ENCODE measurements around the gene PKN2.

PKN2 gene

GRCh38 chr1:88779880-88780279, 95.8 kb downstream of the PKN2 start:
- H3K4me3 ChIP-seq (ENCODE audit: insufficient read depth, low read depth, low read length), result no peak overlapping the region
- H3K27ac ChIP-seq (ENCODE audit: insufficient read depth, low read depth, low read length, poor library complexity, severe bottlenecking), result no peak overlapping the region
- peaks cover 4% of the 10 kb centered on the region for H3K36me3 ChIP-seq (ENCODE audit: control insufficient read depth, insufficient read depth, low read length)
- H3K9me3 ChIP-seq (ENCODE audit: control insufficient read depth, low read length), result no peaks in the 10 kb centered on the region
- no peaks in the 10 kb centered on the region for H3K27me3 ChIP-seq (ENCODE audit: control insufficient read depth, insufficient read depth, low read length, poor library complexity, severe bottlenecking)
- no peaks in the 10 kb centered on the region for H3K4me1 ChIP-seq (ENCODE audit: control insufficient read depth, insufficient read depth, low read length)

GRCh38 chr1:88780485-88780884, 96.4 kb downstream of the PKN2 start:
- Histone ChIP-seq H3K4me3 (ENCODE audit: insufficient read depth, low read depth, low read length) (no peak overlapping the region), H3K36me3 (ENCODE audit: control insufficient read depth, insufficient read depth, low read length) (no peaks in the 10 kb centered on the region), H3K9me3 (ENCODE audit: control insufficient read depth, low read length) (no peaks in the 10 kb centered on the region), H3K27me3 (ENCODE audit: control insufficient read depth, insufficient read depth, low read length, poor library complexity, severe bottlenecking) (no peaks in the 10 kb centered on the region), H3K4me1 (ENCODE audit: control insufficient read depth, insufficient read depth, low read length) (no peaks in the 10 kb centered on the region), H3K27ac (ENCODE audit: insufficient read depth, low read depth, low read length, poor library complexity, severe bottlenecking) (no peak overlapping the region)

GRCh38 chr1:88783145-88783544, 99.1 kb downstream of the PKN2 start:
- no peak overlapping the region for H3K4me3 ChIP-seq (ENCODE audit: insufficient read depth, low read depth, low read length)
- no peak overlapping the region for H3K27ac ChIP-seq (ENCODE audit: insufficient read depth, low read depth, low read length, poor library complexity, severe bottlenecking)
- H3K36me3 ChIP-seq (ENCODE audit: control insufficient read depth, insufficient read depth, low read length), result peaks cover 3% of the 10 kb centered on the region
- no peaks in the 10 kb centered on the region for H3K4me1 ChIP-seq (ENCODE audit: control insufficient read depth, insufficient read depth, low read length)
- no peaks in the 10 kb centered on the region for H3K9me3 ChIP-seq (ENCODE audit: control insufficient read depth, low read length)
- H3K27me3 ChIP-seq (ENCODE audit: control insufficient read depth, insufficient read depth, low read length, poor library complexity, severe bottlenecking), result no peaks in the 10 kb centered on the region
- WGBS, 2 experiments, result 88 to 91% methylated on average over 1 to 2 of the region's 2 CpGs

GRCh38 chr1:88784551-88784950, 100.5 kb downstream of the PKN2 start:
- H3K4me3 ChIP-seq (ENCODE audit: insufficient read depth, low read depth, low read length), result no peak overlapping the region
- no peaks in the 10 kb centered on the region for H3K9me3 ChIP-seq (ENCODE audit: control insufficient read depth, low read length)
- WGBS, 2 experiments, result 93 to 94% methylated on average over 5 to 6 of the region's 6 CpGs
- no peaks in the 10 kb centered on the region for H3K27me3 ChIP-seq (ENCODE audit: control insufficient read depth, insufficient read depth, low read length, poor library complexity, severe bottlenecking)
- H3K36me3 ChIP-seq (ENCODE audit: control insufficient read depth, insufficient read depth, low read length), result peaks cover 3% of the 10 kb centered on the region
- H3K27ac ChIP-seq (ENCODE audit: insufficient read depth, low read depth, low read length, poor library complexity, severe bottlenecking), result no peak overlapping the region
- H3K4me1 ChIP-seq (ENCODE audit: control insufficient read depth, insufficient read depth, low read length), result no peaks in the 10 kb centered on the region

GRCh38 chr1:88787023-88787903, 103.2 kb downstream of the PKN2 start:
- no peak overlapping the region for H3K4me3 ChIP-seq (ENCODE audit: insufficient read depth, low read depth, low read length)
- H3K36me3 ChIP-seq (ENCODE audit: control insufficient read depth, insufficient read depth, low read length), result peaks cover 3% of the 10 kb centered on the region
- WGBS, 2 experiments, result 88 to 95% methylated on average over 3 of the region's 3 CpGs

GRCh38 chr1:88791192-88791591, 107.1 kb downstream of the PKN2 start:
- Histone ChIP-seq H3K27me3 (ENCODE audit: control insufficient read depth, insufficient read depth, low read length, poor library complexity, severe bottlenecking) (no peaks in the 10 kb centered on the region), H3K36me3 (ENCODE audit: control insufficient read depth, insufficient read depth, low read length) (peaks cover 7% of the 10 kb centered on the region), H3K27ac (ENCODE audit: insufficient read depth, low read depth, low read length, poor library complexity, severe bottlenecking) (no peak overlapping the region), H3K4me1 (ENCODE audit: control insufficient read depth, insufficient read depth, low read length) (no peaks in the 10 kb centered on the region), H3K4me3 (ENCODE audit: insufficient read depth, low read depth, low read length) (no peak overlapping the region), H3K9me3 (ENCODE audit: control insufficient read depth, low read length) (no peaks in the 10 kb centered on the region)
- WGBS, 2 experiments, result 95% methylated on average over 4 of the region's 4 CpGs

More at GRCh38 chr1:88787023-88787903, 103.2 kb downstream of the PKN2 start:
- Histone ChIP-seq H3K27ac (ENCODE audit: insufficient read depth, low read depth, low read length, poor library complexity, severe bottlenecking) (no peak overlapping the region), H3K4me1 (ENCODE audit: control insufficient read depth, insufficient read depth, low read length) (no peaks in the 10 kb centered on the region), H3K27me3 (ENCODE audit: control insufficient read depth, insufficient read depth, low read length, poor library complexity, severe bottlenecking) (no peaks in the 10 kb centered on the region), H3K9me3 (ENCODE audit: control insufficient read depth, low read length) (no peaks in the 10 kb centered on the region)

GRCh38 chr1:88799491-88799890, 115.4 kb downstream of the PKN2 start:
- Histone ChIP-seq H3K9me3 (ENCODE audit: control insufficient read depth, low read length) (peaks cover 6% of the 10 kb centered on the region), H3K27ac (ENCODE audit: insufficient read depth, low read depth, low read length, poor library complexity, severe bottlenecking) (no peak overlapping the region), H3K4me3 (ENCODE audit: insufficient read depth, low read depth, low read length) (no peak overlapping the region), H3K36me3 (ENCODE audit: control insufficient read depth, insufficient read depth, low read length) (peaks cover 31% of the 10 kb centered on the region), H3K4me1 (ENCODE audit: control insufficient read depth, insufficient read depth, low read length) (no peaks in the 10 kb centered on the region), H3K27me3 (ENCODE audit: control insufficient read depth, insufficient read depth, low read length, poor library complexity, severe bottlenecking) (no peaks in the 10 kb centered on the region)
- WGBS, 2 experiments, result 89 to 94% methylated on average over 2 of the region's 2 CpGs

GRCh38 chr1:88800382-88801051, 116.4 kb downstream of the PKN2 start:
- Histone ChIP-seq H3K27me3 (ENCODE audit: control insufficient read depth, insufficient read depth, low read length, poor library complexity, severe bottlenecking) (no peaks in the 10 kb centered on the region), H3K9me3 (ENCODE audit: control insufficient read depth, low read length) (peaks cover 6% of the 10 kb centered on the region), H3K4me3 (ENCODE audit: insufficient read depth, low read depth, low read length) (no peak overlapping the region), H3K27ac (ENCODE audit: insufficient read depth, low read depth, low read length, poor library complexity, severe bottlenecking) (no peak overlapping the region), H3K36me3 (ENCODE audit: control insufficient read depth, insufficient read depth, low read length) (peaks cover 34% of the 10 kb centered on the region), H3K4me1 (ENCODE audit: control insufficient read depth, insufficient read depth, low read length) (no peaks in the 10 kb centered on the region)
- 93 to 94% methylated on average over 5 of the region's 5 CpGs for WGBS, 2 experiments

- peaks cover 6% of the 10 kb centered on the region for H3K9me3 ChIP-seq (ENCODE audit: control insufficient read depth, low read length)
- no peak overlapping the region for H3K27ac ChIP-seq (ENCODE audit: insufficient read depth, low read depth, low read length, poor library complexity, severe bottlenecking)
- no peak overlapping the region for H3K4me3 ChIP-seq (ENCODE audit: insufficient read depth, low read depth, low read length)
- 95 to 96% methylated on average over 9 of the region's 9 CpGs for WGBS, 2 experiments
- no peaks in the 10 kb centered on the region for H3K27me3 ChIP-seq (ENCODE audit: control insufficient read depth, insufficient read depth, low read length, poor library complexity, severe bottlenecking)
- H3K36me3 ChIP-seq (ENCODE audit: control insufficient read depth, insufficient read depth, low read length), result peaks cover 44% of the 10 kb centered on the region
- no peaks in the 10 kb centered on the region for H3K4me1 ChIP-seq (ENCODE audit: control insufficient read depth, insufficient read depth, low read length)
Observed at GRCh38 chr1:88801575-88802208, 117.6 kb downstream of the PKN2 start.

- Histone ChIP-seq H3K4me1 (ENCODE audit: control insufficient read depth, insufficient read depth, low read length) (no peaks in the 10 kb centered on the region), H3K27me3 (ENCODE audit: control insufficient read depth, insufficient read depth, low read length, poor library complexity, severe bottlenecking) (no peaks in the 10 kb centered on the region), H3K9me3 (ENCODE audit: control insufficient read depth, low read length) (peaks cover 6% of the 10 kb centered on the region), H3K4me3 (ENCODE audit: insufficient read depth, low read depth, low read length) (no peak overlapping the region), H3K36me3 (ENCODE audit: control insufficient read depth, insufficient read depth, low read length) (peaks cover 44% of the 10 kb centered on the region), H3K27ac (ENCODE audit: insufficient read depth, low read depth, low read length, poor library complexity, severe bottlenecking) (no peak overlapping the region)
- 92 to 94% methylated on average over 7 of the region's 7 CpGs for WGBS, 2 experiments
Observed at GRCh38 chr1:88802404-88802803, 118.3 kb downstream of the PKN2 start.

Data from ectodermal cell (in vitro differentiated cells).